ENCODE data around the gene HEXD. TPM values are rescaled to one million over a fixed set of nuclear protein-coding genes. Genes with fewer than 3 reads are reported as not detected.

HEXD gene
- total RNA-seq, 1 experiment from 2014 or later: 16.6 TPM

GRCh38 chr17:82475458-82475857, 57.3 kb downstream of the HEXD start:
- DNase-seq: no peak
- no peak overlapping the region for H3K4me3 ChIP-seq (ENCODE audit: insufficient read depth, low read depth, low read length)
- peaks cover 9% of the 10 kb centered on the region for H3K36me3 ChIP-seq (replicated peaks; ENCODE audit: control insufficient read depth, insufficient read depth, low read length)
- H3K27me3 ChIP-seq (ENCODE audit: control insufficient read depth, insufficient read depth, low read length): no peaks in the 10 kb centered on the region

GRCh38 chr17:82477934-82478333, 59.8 kb downstream of the HEXD start:
- Histone ChIP-seq H3K4me3 (ENCODE audit: insufficient read depth, low read depth, low read length) (no peak overlapping the region), H3K27me3 (ENCODE audit: control insufficient read depth, insufficient read depth, low read length) (no peaks in the 10 kb centered on the region), H3K36me3 (replicated peaks; ENCODE audit: control insufficient read depth, insufficient read depth, low read length) (peaks cover 7% of the 10 kb centered on the region)
- no peak for DNase-seq

GRCh38 chr17:82479602-82480001, 61.5 kb downstream of the HEXD start:
- H3K27me3 ChIP-seq (ENCODE audit: control insufficient read depth, insufficient read depth, low read length): no peaks in the 10 kb centered on the region
- H3K4me3 ChIP-seq (ENCODE audit: insufficient read depth, low read depth, low read length): no peak overlapping the region
- DNase-seq: no peak
- H3K36me3 ChIP-seq (replicated peaks; ENCODE audit: control insufficient read depth, insufficient read depth, low read length): peaks cover 12% of the 10 kb centered on the region

GRCh38 chr17:82480318-82480717, 62.2 kb downstream of the HEXD start:
- Histone ChIP-seq H3K36me3 (replicated peaks; ENCODE audit: control insufficient read depth, insufficient read depth, low read length) (peaks cover 15% of the 10 kb centered on the region), H3K27me3 (ENCODE audit: control insufficient read depth, insufficient read depth, low read length) (no peaks in the 10 kb centered on the region), H3K4me3 (ENCODE audit: insufficient read depth, low read depth, low read length) (no peak overlapping the region)
- DNase-seq: no peak

GRCh38 chr17:82483204-82483660, 65.1 kb downstream of the HEXD start:
- no peak overlapping the region for H3K4me3 ChIP-seq (ENCODE audit: insufficient read depth, low read depth, low read length)
- H3K36me3 ChIP-seq (replicated peaks; ENCODE audit: control insufficient read depth, insufficient read depth, low read length): peaks cover 22% of the 10 kb centered on the region
- no peak for DNase-seq
- H3K27me3 ChIP-seq (ENCODE audit: control insufficient read depth, insufficient read depth, low read length): no peaks in the 10 kb centered on the region

GRCh38 chr17:82483836-82484235, 65.7 kb downstream of the HEXD start:
- H3K4me3 ChIP-seq (ENCODE audit: insufficient read depth, low read depth, low read length): no peak overlapping the region
- no peak for DNase-seq
- H3K36me3 ChIP-seq (replicated peaks; ENCODE audit: control insufficient read depth, insufficient read depth, low read length): peaks cover 22% of the 10 kb centered on the region
- no peaks in the 10 kb centered on the region for H3K27me3 ChIP-seq (ENCODE audit: control insufficient read depth, insufficient read depth, low read length)

- Histone ChIP-seq H3K4me3 (ENCODE audit: insufficient read depth, low read depth, low read length) (no peak overlapping the region), H3K27me3 (ENCODE audit: control insufficient read depth, insufficient read depth, low read length) (no peaks in the 10 kb centered on the region), H3K36me3 (replicated peaks; ENCODE audit: control insufficient read depth, insufficient read depth, low read length) (peaks cover 17% of the 10 kb centered on the region)
- DNase-seq: no peak
Measured at GRCh38 chr17:82486231-82487094, 68.3 kb downstream of the HEXD start.

- peak; percentile 24 for DNase-seq
- Histone ChIP-seq H3K4me3 (ENCODE audit: insufficient read depth, low read depth, low read length) (no peak overlapping the region), H3K36me3 (replicated peaks; ENCODE audit: control insufficient read depth, insufficient read depth, low read length) (peaks cover 17% of the 10 kb centered on the region), H3K27me3 (ENCODE audit: control insufficient read depth, insufficient read depth, low read length) (no peaks in the 10 kb centered on the region)
Measured at GRCh38 chr17:82487910-82488309, 69.8 kb downstream of the HEXD start.

GRCh38 chr17:82489117-82489516, 71.0 kb downstream of the HEXD start:
- DNase-seq: no peak
- H3K27me3 ChIP-seq (ENCODE audit: control insufficient read depth, insufficient read depth, low read length): no peaks in the 10 kb centered on the region
- H3K36me3 ChIP-seq (replicated peaks; ENCODE audit: control insufficient read depth, insufficient read depth, low read length): peaks cover 14% of the 10 kb centered on the region
- no peak overlapping the region for H3K4me3 ChIP-seq (ENCODE audit: insufficient read depth, low read depth, low read length)

- Histone ChIP-seq H3K27me3 (ENCODE audit: control insufficient read depth, insufficient read depth, low read length) (no peaks in the 10 kb centered on the region), H3K36me3 (replicated peaks; ENCODE audit: control insufficient read depth, insufficient read depth, low read length) (peaks cover 10% of the 10 kb centered on the region), H3K4me3 (ENCODE audit: insufficient read depth, low read depth, low read length) (no peak overlapping the region)
- peak; percentile 50 for DNase-seq
Measured at GRCh38 chr17:82489851-82490511, 71.8 kb downstream of the HEXD start.

- no peaks in the 10 kb centered on the region; the same call in 1 of the 2 replicates for H3K27me3 ChIP-seq (ENCODE audit: control insufficient read depth, insufficient read depth, low read length)
- H3K4me3 ChIP-seq (ENCODE audit: insufficient read depth, low read depth, low read length): no peak overlapping the region
- peak; percentile 50 for DNase-seq
- H3K36me3 ChIP-seq (replicated peaks; ENCODE audit: control insufficient read depth, insufficient read depth, low read length): peaks cover 6% of the 10 kb centered on the region
Measured at GRCh38 chr17:82490512-82491195, 72.5 kb downstream of the HEXD start.

GRCh38 chr17:82491196-82491530, 73.0 kb downstream of the HEXD start:
- DNase-seq: no peak
- H3K36me3 ChIP-seq (replicated peaks; ENCODE audit: control insufficient read depth, insufficient read depth, low read length): peaks cover 4% of the 10 kb centered on the region
- no peaks in the 10 kb centered on the region; the same call in 1 of the 2 replicates for H3K27me3 ChIP-seq (ENCODE audit: control insufficient read depth, insufficient read depth, low read length)
- no peak overlapping the region for H3K4me3 ChIP-seq (ENCODE audit: insufficient read depth, low read depth, low read length)

GRCh38 chr17:82491533-82491932, 73.4 kb downstream of the HEXD start:
- peaks cover 4% of the 10 kb centered on the region; the same call in 1 of the 2 replicates for H3K27me3 ChIP-seq (ENCODE audit: control insufficient read depth, insufficient read depth, low read length)
- peaks cover 4% of the 10 kb centered on the region for H3K36me3 ChIP-seq (replicated peaks; ENCODE audit: control insufficient read depth, insufficient read depth, low read length)
- H3K4me3 ChIP-seq (ENCODE audit: insufficient read depth, low read depth, low read length): no peak overlapping the region
- DNase-seq: peak; percentile 41

Measured in H7 (cell line).